Transverse colon (tissue), 3 donors: ENCODE measurements around the gene TAL2.

Source experiments
- CTCF ChIP-seq, 5 experiments: fragments of 200-600 bp in 3 of 5; fragments of 450-650 bp in 2 of 5; sonication (generic) in 3 of 5; IDR thresholded peaks; 1 replicate in 2 of 5; 2 replicates in 3 of 5; pipeline ENCODE4 v1.5.1; 2016 to 2017; ENCODE audit warnings: antibody characterized with exemption in 5 of 5, inconsistent platforms in 3 of 5, mild to moderate bottlenecking in 2 of 5, moderate library complexity in 1 of 5
- POLR2A ChIP-seq: fragments of 450-650 bp; IDR thresholded peaks from one replicate; pipeline ENCODE4 v1.6.1; 2016; ENCODE audit warnings: antibody characterized with exemption, mild to moderate bottlenecking, moderate library complexity

- TF ChIP-seq CTCF (IDR thresholded peaks at IDR 0.05) (no peak), POLR2A (no peak)
These were observed 15.9 kb downstream of the TAL2 start for GRCh38 chr9:105678163-105678562.
